SK-N-SH (cell line): ENCODE data around the gene TMEM209.

Source experiments
- CTCF ChIP-seq: fragments of 200-600 bp; sonication (generic); IDR thresholded peaks from 2 replicates; pipeline ENCODE4 v1.6.1; 2017; ENCODE audit warnings: antibody characterized with exemption, mild to moderate bottlenecking, moderate library complexity
- EZH2phosphoT487 ChIP-seq: fragments of 200-600 bp; sonication (generic); IDR thresholded peaks from 2 replicates; pipeline ENCODE4 v1.6.1; 2017; ENCODE audit warnings: low read depth, mixed run types, mild to moderate bottlenecking, antibody characterized with exemption, moderate library complexity, borderline replicate concordance
- JUND ChIP-seq: IDR thresholded peaks from 2 replicates; pipeline ENCODE4 v1.4.0; 2012
- MXI1 ChIP-seq: IDR thresholded peaks from 2 replicates; pipeline ENCODE4 v1.6.1; 2012; ENCODE audit warnings: mild to moderate bottlenecking, low read depth, low read length, improper control_type of control experiment
- NFIC ChIP-seq: IDR thresholded peaks from 2 replicates; pipeline ENCODE4 v1.4.0; 2012; ENCODE audit warnings: borderline replicate concordance
- POLR2AphosphoS5 ChIP-seq: IDR thresholded peaks from 2 replicates; pipeline ENCODE4 v1.6.1; 2012; ENCODE audit warnings: low read depth, low read length
- RAD21 ChIP-seq: IDR thresholded peaks from 2 replicates; pipeline ENCODE4 v1.6.1; 2012; ENCODE audit warnings: mild to moderate bottlenecking, low read length
- TAF1 ChIP-seq: IDR thresholded peaks from 2 replicates; pipeline ENCODE4 v1.6.1; 2012; ENCODE audit warnings: low read depth, mild to moderate bottlenecking, low read length, moderate library complexity, borderline replicate concordance
- TCF12 ChIP-seq: IDR thresholded peaks from 2 replicates; pipeline ENCODE4 v1.4.0; 2012
- TEAD4 ChIP-seq: IDR thresholded peaks from 2 replicates; pipeline ENCODE4 v1.4.0; 2012; ENCODE audit warnings: mild to moderate bottlenecking, borderline replicate concordance; ENCODE audit not compliant: insufficient read depth
- ZBTB33 ChIP-seq: IDR thresholded peaks from 2 replicates; pipeline ENCODE4 v1.4.0; 2012; ENCODE audit warnings: low read depth, borderline replicate concordance

GRCh38 chr7:130208516-130208915 is 3.3 kb upstream of the TMEM209 start:
- TF ChIP-seq CTCF (no peak), TCF12 (no peak), ZBTB33 (no peak), TEAD4 (no peak), POLR2AphosphoS5 (no peak), JUND (no peak), EZH2phosphoT487 (no peak), NFIC (no peak), TAF1 (no peak), MXI1 (no peak), RAD21 (no peak)
